ENCODE data around the gene GCN1. TPM values are rescaled to one million over a fixed set of nuclear protein-coding genes. Genes with fewer than 3 reads are reported as not detected.

Gene GCN1
- polyA plus RNA-seq, 3 donors, result 46.9 to 52.5 (median 50.7) TPM

GRCh38 chr12:120150919-120151525, 43.5 kb downstream of the GCN1 start:
- DNase-seq (ENCODE audit: low read depth in 3 of 3, low spot score in 2 of 3), result no peak

GRCh38 chr12:120148011-120148410, 46.5 kb downstream of the GCN1 start:
- no peak for DNase-seq (ENCODE audit: low read depth in 3 of 3, low spot score in 2 of 3)

GRCh38 chr12:120145164-120145563, 49.4 kb downstream of the GCN1 start:
- no peak for DNase-seq (ENCODE audit: low read depth in 3 of 3, low spot score in 2 of 3)

GRCh38 chr12:120144215-120144614, 50.3 kb downstream of the GCN1 start:
- no peak for DNase-seq (ENCODE audit: low read depth in 3 of 3, low spot score in 2 of 3)

GRCh38 chr12:120142231-120142877, 52.2 kb downstream of the GCN1 start:
- no peak for DNase-seq (ENCODE audit: low read depth in 3 of 3, low spot score in 2 of 3)

GRCh38 chr12:120141336-120141735, 53.2 kb downstream of the GCN1 start:
- DNase-seq (ENCODE audit: low read depth in 3 of 3, low spot score in 2 of 3), result no peak

- no peak for DNase-seq (ENCODE audit: low read depth in 3 of 3, low spot score in 2 of 3)
These were observed 53.9 kb downstream of the GCN1 start for GRCh38 chr12:120140603-120141002.

- DNase-seq (ENCODE audit: low read depth in 3 of 3, low spot score in 2 of 3), result no peak
These were observed 54.6 kb downstream of the GCN1 start for GRCh38 chr12:120139958-120140357.

- no peak for DNase-seq (ENCODE audit: low read depth in 3 of 3, low spot score in 2 of 3)
These were observed 56.1 kb downstream of the GCN1 start for GRCh38 chr12:120138366-120138765.

GRCh38 chr12:120137833-120138232, 56.7 kb downstream of the GCN1 start:
- DNase-seq (ENCODE audit: low read depth in 3 of 3, low spot score in 2 of 3), result no peak

GRCh38 chr12:120136093-120136770, 58.3 kb downstream of the GCN1 start:
- no peak for DNase-seq (ENCODE audit: low read depth in 3 of 3, low spot score in 2 of 3)

DNA sequence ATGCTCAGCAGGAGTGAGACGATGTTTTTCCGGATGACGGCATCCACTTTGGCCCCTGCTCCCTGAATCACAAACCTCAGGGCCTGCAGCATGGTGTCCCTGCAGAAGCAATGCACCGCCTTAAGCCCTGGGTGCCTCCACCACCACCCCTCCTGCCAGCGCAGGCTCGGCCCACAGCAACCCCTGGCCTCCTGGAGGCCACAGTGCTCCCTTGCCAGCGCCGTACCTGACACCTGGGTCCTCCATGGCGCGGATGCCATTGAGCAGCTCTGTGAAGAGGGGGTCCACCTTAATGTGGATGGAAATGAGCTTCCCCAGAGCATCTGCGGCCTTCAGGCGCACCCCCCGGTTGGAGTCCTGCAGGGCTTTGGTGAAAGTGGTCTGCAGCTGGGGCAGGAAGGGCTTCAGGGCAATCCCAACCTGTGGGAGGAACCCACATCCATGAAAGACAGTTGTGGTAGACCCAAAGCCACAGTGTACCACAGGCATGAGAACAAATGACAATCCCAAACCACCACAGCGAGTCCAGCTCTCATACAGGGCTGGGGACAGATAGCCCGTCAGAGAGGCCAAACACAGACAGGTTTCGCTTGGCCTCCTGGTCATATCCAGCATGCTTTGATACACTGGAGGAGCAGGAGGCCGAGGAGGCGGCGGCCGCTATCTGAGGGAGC, 60.1 kb downstream of the GCN1 start:
- no peak for DNase-seq (ENCODE audit: low read depth in 3 of 3, low spot score in 2 of 3)

- DNase-seq (ENCODE audit: low read depth in 3 of 3, low spot score in 2 of 3), result no peak
These were observed 61.6 kb downstream of the GCN1 start for GRCh38 chr12:120132863-120133385.

- DNase-seq (ENCODE audit: low read depth in 3 of 3, low spot score in 2 of 3), result no peak
These were observed 62.3 kb downstream of the GCN1 start for GRCh38 chr12:120132054-120132836.

GRCh38 chr12:120131116-120131515, 63.4 kb downstream of the GCN1 start:
- DNase-seq (ENCODE audit: low read depth in 3 of 3, low spot score in 2 of 3), result no peak

DNA sequence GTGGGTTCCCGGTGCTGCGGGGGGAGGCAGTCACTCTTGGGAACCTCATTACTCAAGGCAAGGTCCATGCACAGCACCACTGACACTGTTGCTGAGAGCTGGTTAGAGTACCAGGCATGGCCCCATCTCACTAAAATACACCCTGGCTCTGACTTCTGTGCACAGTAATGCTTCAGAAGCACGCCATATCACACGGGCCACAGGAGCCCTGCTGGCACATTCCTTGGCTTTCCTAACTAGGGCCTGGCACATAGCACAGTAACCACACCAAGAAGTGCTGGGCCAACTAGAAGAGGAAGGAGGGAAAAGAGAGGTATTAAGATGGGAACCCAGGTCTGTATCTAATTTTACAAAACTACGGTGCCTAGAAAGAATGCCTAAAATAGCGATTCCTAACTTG, 64.5 kb downstream of the GCN1 start:
- no peak for DNase-seq (ENCODE audit: low read depth in 3 of 3, low spot score in 2 of 3)

GRCh38 chr12:120126635-120127005, 67.9 kb downstream of the GCN1 start:
- no peak for DNase-seq (ENCODE audit: low read depth in 3 of 3, low spot score in 2 of 3)

- no peak for DNase-seq (ENCODE audit: low read depth in 3 of 3, low spot score in 2 of 3)
These were observed 68.5 kb downstream of the GCN1 start for GRCh38 chr12:120125792-120126634.

- no peak for DNase-seq (ENCODE audit: low read depth in 3 of 3, low spot score in 2 of 3)
These were observed 69.5 kb downstream of the GCN1 start for GRCh38 chr12:120125029-120125428.
